GM23338 (cell line): ENCODE results near the gene CORO1C. TPM values are rescaled to one million over a fixed set of nuclear protein-coding genes. Genes with fewer than 3 reads are reported as not detected.

Experiments
- ATAC-seq: fragments of 200-7000 bp; cut with Tn5 transposase; 3 replicates; pipeline ENCODE4 v1.9.1; 2020
- DNase-seq: peaks from one replicate; pipeline ENCODE4 v3.0.0-alpha.2; 2015; ENCODE audit warnings: low spot score
- H2AFZ ChIP-seq: fragments of 200-600 bp; sonication (generic); 2 replicates; pipeline ENCODE4 v1.8.0; 2016; ENCODE audit warnings: antibody characterized with exemption, mild to moderate bottlenecking, moderate library complexity
- H3F3A ChIP-seq: fragments of 200-600 bp; sonication (generic); replicated peaks from 2 replicates; pipeline ENCODE4 v1.8.0; 2017; ENCODE audit warnings: antibody characterized with exemption, mixed run types, low read depth
- H3K27ac ChIP-seq: fragments of 200-600 bp; sonication (generic); 2 replicates; pipeline ENCODE4 v1.6.1; 2016; ENCODE audit warnings: low read depth
- H3K27me3 ChIP-seq: fragments of 200-600 bp; sonication (generic); 2 replicates; pipeline ENCODE4 v1.8.0; 2016; ENCODE audit warnings: mild to moderate bottlenecking, mixed run types, moderate library complexity; ENCODE audit not compliant: insufficient read depth
- H3K36me3 ChIP-seq: fragments of 200-600 bp; sonication (generic); 2 replicates; pipeline ENCODE4 v1.8.0; 2016; ENCODE audit warnings: mild to moderate bottlenecking; ENCODE audit not compliant: insufficient read depth
- H3K4me1 ChIP-seq: fragments of 200-600 bp; sonication (generic); 2 replicates; pipeline ENCODE4 v1.8.0; 2016; ENCODE audit warnings: mild to moderate bottlenecking, moderate library complexity; ENCODE audit not compliant: insufficient read depth
- H3K4me2 ChIP-seq: fragments of 200-600 bp; sonication (generic); 2 replicates; pipeline ENCODE4 v1.7.1; 2017; ENCODE audit warnings: mixed run types
- H3K4me3 ChIP-seq: fragments of 200-600 bp; sonication (generic); 2 replicates; pipeline ENCODE4 v1.6.1; 2016; ENCODE audit warnings: mixed run types
- H3K79me2 ChIP-seq: fragments of 200-600 bp; sonication (generic); replicated peaks from 2 replicates; pipeline ENCODE4 v1.8.0; 2017; ENCODE audit warnings: mild to moderate bottlenecking; ENCODE audit not compliant: insufficient read depth
- H3K9me2 ChIP-seq: fragments of 200-600 bp; sonication (generic); 2 replicates; pipeline ENCODE4 v1.8.0; 2017; ENCODE audit not compliant: insufficient read depth
- H4K20me1 ChIP-seq: fragments of 200-600 bp; sonication (generic); replicated peaks from 2 replicates; pipeline ENCODE4 v1.8.0; 2017; ENCODE audit warnings: mild to moderate bottlenecking; ENCODE audit not compliant: insufficient read depth
- H3K27ac Mint-ChIP-seq: 2 replicates; pipeline ENCODE4 v1.8.0; 2020; ENCODE audit warnings: inconsistent platforms, mild to moderate bottlenecking, moderate library complexity, mixed read lengths
- H3K27me3 Mint-ChIP-seq: 3 replicates; pipeline ENCODE4 v1.8.0; 2022; ENCODE audit warnings: low read depth, mild to moderate bottlenecking, moderate library complexity, mixed read lengths, inconsistent platforms; ENCODE audit not compliant: insufficient read depth, poor library complexity
- H3K36me3 Mint-ChIP-seq: 3 replicates; pipeline ENCODE4 v1.8.0; 2021; ENCODE audit warnings: low read depth, mild to moderate bottlenecking, inconsistent platforms, moderate library complexity, mixed read lengths
- H3K4me1 Mint-ChIP-seq: 3 replicates; pipeline ENCODE4 v1.8.0; 2020; ENCODE audit warnings: mild to moderate bottlenecking, inconsistent platforms, mixed read lengths
- H3K4me3 Mint-ChIP-seq: 3 replicates; pipeline ENCODE4 v1.8.0; 2021; ENCODE audit warnings: moderate library complexity, mild to moderate bottlenecking, inconsistent platforms, mixed read lengths
- H3K9me3 Mint-ChIP-seq: 3 replicates; pipeline ENCODE4 v1.8.0; 2020; ENCODE audit warnings: moderate library complexity, mild to moderate bottlenecking, inconsistent platforms, mixed read lengths
- CTCF ChIP-seq, 2 experiments: fragments of 200-600 bp in 1 of 2; sonication (generic) in 1 of 2; conservative IDR thresholded peaks; 2 replicates each; pipeline versions ENCODE4 v1.5.1 to v1.6.1; 2016 to 2017; ENCODE audit warnings: antibody characterized with exemption in 2 of 2, low read depth in 2 of 2, mild to moderate bottlenecking in 2 of 2, moderate library complexity in 1 of 2
- EZH2 ChIP-seq: fragments of 200-600 bp; sonication (generic); IDR thresholded peaks from one replicate; pipeline ENCODE4 v1.8.0; 2017; ENCODE audit warnings: antibody characterized with exemption, mild to moderate bottlenecking, low read depth; ENCODE audit not compliant: unreplicated experiment
- EZH2phosphoT487 ChIP-seq: fragments of 200-600 bp; sonication (generic); IDR thresholded peaks from one replicate; pipeline ENCODE4 v1.8.1; 2018; ENCODE audit warnings: antibody characterized with exemption; ENCODE audit not compliant: unreplicated experiment
- JUNB ChIP-seq: IDR thresholded peaks from one replicate; pipeline ENCODE4 v1.6.1; 2016; ENCODE audit warnings: antibody characterized with exemption; ENCODE audit not compliant: unreplicated experiment
- NANOG ChIP-seq: IDR thresholded peaks from 2 replicates; pipeline ENCODE4 v1.6.1; 2016; ENCODE audit warnings: antibody characterized with exemption, borderline replicate concordance
- REST ChIP-seq: IDR thresholded peaks from one replicate; pipeline ENCODE4 v1.6.1; 2018; ENCODE audit warnings: antibody characterized with exemption; ENCODE audit not compliant: unreplicated experiment
- STAT1 ChIP-seq: IDR thresholded peaks from one replicate; pipeline ENCODE4 v1.6.1; 2016; ENCODE audit warnings: antibody characterized with exemption; ENCODE audit not compliant: unreplicated experiment
- ZNF114 ChIP-seq: fragments of 250-450 bp; sonication (Bioruptor Pico); IDR thresholded peaks from 2 replicates; pipeline ENCODE4 v1.5.0; 2020; ENCODE audit warnings: mild to moderate bottlenecking, moderate library complexity
- ZNF331 ChIP-seq: fragments of 250-450 bp; sonication (Bioruptor Pico); IDR thresholded peaks from 2 replicates; pipeline ENCODE4 v1.5.0; 2020; ENCODE audit warnings: low read depth, mild to moderate bottlenecking, moderate library complexity
- polyA plus RNA-seq: library from polyadenylated mRNA; unstranded; fragments of >200 nt; fragmentation: Nextera tagmentation; extraction: Ambion mirVana; gene quantifications from 2 replicates; pipeline ENCODE4 v1.2.1, GENCODE V29; 2016
- total RNA-seq: library from RNA; depleted of rRNA; stranded (reverse); fragments of >200 nt; shearing (Covaris generic); gene quantifications from 2 replicates; pipeline ENCODE4 v1.2.3, GENCODE V29; 2014
- TF ChIP-seq, protein P1 (sequence below): fragments of 250-450 bp; sonication (Bioruptor Pico); IDR thresholded peaks from 2 replicates; pipeline ENCODE4 v1.5.0; 2020; ENCODE audit warnings: mild to moderate bottlenecking, moderate library complexity
- TF ChIP-seq, protein P2 (sequence below): IDR thresholded peaks from 2 replicates; pipeline ENCODE4 v1.6.1; 2016; ENCODE audit warnings: antibody characterized with exemption

CORO1C gene
- total and polyA plus RNA-seq, 2 experiments from 2014 or later: 59.2 to 89.5 TPM

- no peaks in the 10 kb centered on the region for H3K4me1 ChIP-seq
- no peaks in the 10 kb centered on the region for H3K9me2 ChIP-seq
- no peaks in the 10 kb centered on the region for H4K20me1 ChIP-seq
- no peak overlapping the region for H3K27ac ChIP-seq
- Mint-ChIP-seq H3K4me3 (no peak overlapping the region), H3K36me3 (no peaks in the 10 kb centered on the region), H3K27me3 (no peaks in the 10 kb centered on the region), H3K27ac (no peak overlapping the region), H3K9me3 (no peaks in the 10 kb centered on the region), H3K4me1 (peaks cover 4% of the 10 kb centered on the region; the same call in 1 of the 3 replicates)
- TF ChIP-seq NANOG (no peak), EZH2 (no peak), CTCF (conservative IDR thresholded peaks at IDR 0.05; ENCODE audit: low read depth in 2 of 2) (no peak), ZNF331 (CRISPR knock-in tag) (no peak), STAT1 (no peak), REST (no peak), ZNF114 (CRISPR knock-in tag) (no peak), JUNB (no peak), EZH2phosphoT487 (no peak)
- TF ChIP-seq, protein P1, sequence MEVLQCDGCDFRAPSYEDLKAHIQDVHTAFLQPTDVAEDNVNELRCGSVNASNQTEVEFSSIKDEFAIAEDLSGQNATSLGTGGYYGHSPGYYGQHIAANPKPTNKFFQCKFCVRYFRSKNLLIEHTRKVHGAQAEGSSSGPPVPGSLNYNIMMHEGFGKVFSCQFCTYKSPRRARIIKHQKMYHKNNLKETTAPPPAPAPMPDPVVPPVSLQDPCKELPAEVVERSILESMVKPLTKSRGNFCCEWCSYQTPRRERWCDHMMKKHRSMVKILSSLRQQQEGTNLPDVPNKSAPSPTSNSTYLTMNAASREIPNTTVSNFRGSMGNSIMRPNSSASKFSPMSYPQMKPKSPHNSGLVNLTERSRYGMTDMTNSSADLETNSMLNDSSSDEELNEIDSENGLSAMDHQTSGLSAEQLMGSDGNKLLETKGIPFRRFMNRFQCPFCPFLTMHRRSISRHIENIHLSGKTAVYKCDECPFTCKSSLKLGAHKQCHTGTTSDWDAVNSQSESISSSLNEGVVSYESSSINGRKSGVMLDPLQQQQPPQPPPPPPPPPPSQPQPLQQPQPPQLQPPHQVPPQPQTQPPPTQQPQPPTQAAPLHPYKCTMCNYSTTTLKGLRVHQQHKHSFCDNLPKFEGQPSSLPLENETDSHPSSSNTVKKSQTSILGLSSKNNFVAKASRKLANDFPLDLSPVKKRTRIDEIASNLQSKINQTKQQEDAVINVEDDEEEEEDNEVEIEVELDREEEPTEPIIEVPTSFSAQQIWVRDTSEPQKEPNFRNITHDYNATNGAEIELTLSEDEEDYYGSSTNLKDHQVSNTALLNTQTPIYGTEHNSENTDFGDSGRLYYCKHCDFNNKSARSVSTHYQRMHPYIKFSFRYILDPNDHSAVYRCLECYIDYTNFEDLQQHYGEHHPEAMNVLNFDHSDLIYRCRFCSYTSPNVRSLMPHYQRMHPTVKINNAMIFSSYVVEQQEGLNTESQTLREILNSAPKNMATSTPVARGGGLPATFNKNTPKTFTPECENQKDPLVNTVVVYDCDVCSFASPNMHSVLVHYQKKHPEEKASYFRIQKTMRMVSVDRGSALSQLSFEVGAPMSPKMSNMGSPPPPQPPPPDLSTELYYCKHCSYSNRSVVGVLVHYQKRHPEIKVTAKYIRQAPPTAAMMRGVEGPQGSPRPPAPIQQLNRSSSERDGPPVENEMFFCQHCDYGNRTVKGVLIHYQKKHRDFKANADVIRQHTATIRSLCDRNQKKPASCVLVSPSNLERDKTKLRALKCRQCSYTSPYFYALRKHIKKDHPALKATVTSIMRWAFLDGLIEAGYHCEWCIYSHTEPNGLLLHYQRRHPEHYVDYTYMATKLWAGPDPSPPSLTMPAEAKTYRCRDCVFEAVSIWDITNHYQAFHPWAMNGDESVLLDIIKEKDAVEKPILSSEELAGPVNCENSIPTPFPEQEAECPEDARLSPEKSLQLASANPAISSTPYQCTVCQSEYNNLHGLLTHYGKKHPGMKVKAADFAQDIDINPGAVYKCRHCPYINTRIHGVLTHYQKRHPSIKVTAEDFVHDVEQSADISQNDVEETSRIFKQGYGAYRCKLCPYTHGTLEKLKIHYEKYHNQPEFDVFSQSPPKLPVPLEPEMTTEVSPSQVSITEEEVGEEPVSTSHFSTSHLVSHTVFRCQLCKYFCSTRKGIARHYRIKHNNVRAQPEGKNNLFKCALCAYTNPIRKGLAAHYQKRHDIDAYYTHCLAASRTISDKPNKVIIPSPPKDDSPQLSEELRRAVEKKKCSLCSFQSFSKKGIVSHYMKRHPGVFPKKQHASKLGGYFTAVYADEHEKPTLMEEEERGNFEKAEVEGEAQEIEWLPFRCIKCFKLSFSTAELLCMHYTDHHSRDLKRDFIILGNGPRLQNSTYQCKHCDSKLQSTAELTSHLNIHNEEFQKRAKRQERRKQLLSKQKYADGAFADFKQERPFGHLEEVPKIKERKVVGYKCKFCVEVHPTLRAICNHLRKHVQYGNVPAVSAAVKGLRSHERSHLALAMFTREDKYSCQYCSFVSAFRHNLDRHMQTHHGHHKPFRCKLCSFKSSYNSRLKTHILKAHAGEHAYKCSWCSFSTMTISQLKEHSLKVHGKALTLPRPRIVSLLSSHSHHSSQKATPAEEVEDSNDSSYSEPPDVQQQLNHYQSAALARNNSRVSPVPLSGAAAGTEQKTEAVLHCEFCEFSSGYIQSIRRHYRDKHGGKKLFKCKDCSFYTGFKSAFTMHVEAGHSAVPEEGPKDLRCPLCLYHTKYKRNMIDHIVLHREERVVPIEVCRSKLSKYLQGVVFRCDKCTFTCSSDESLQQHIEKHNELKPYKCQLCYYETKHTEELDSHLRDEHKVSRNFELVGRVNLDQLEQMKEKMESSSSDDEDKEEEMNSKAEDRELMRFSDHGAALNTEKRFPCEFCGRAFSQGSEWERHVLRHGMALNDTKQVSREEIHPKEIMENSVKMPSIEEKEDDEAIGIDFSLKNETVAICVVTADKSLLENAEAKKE (CRISPR knock-in tag): no peak
- TF ChIP-seq, protein P2, sequence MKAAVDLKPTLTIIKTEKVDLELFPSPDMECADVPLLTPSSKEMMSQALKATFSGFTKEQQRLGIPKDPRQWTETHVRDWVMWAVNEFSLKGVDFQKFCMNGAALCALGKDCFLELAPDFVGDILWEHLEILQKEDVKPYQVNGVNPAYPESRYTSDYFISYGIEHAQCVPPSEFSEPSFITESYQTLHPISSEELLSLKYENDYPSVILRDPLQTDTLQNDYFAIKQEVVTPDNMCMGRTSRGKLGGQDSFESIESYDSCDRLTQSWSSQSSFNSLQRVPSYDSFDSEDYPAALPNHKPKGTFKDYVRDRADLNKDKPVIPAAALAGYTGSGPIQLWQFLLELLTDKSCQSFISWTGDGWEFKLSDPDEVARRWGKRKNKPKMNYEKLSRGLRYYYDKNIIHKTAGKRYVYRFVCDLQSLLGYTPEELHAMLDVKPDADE: no peak
- H3K36me3 ChIP-seq: no peaks in the 10 kb centered on the region
- no peaks in the 10 kb centered on the region for H3K79me2 ChIP-seq
- H3K4me2 ChIP-seq: no peak overlapping the region
- no peaks in the 10 kb centered on the region for H3F3A ChIP-seq
- DNase-seq: no peak
- H3K4me3 ChIP-seq: no peak overlapping the region
- no peak for ATAC-seq
- no peaks in the 10 kb centered on the region for H3K27me3 ChIP-seq
- H2AFZ ChIP-seq: no peak overlapping the region
These were observed 29.9 kb upstream of the CORO1C start for GRCh38 chr12:108761226-108761625.
